GM19035 (cell line): Measurements from ENCODE around the gene OR52J3.

Source experiments
- ATAC-seq: cut with Tn5 transposase; IDR thresholded peaks from one replicate; pipeline ENCODE4 v1.9.1; 2021; ENCODE audit not compliant: unreplicated experiment

The OR52J3 gene

GRCh38 chr11:5092821-5093585, 46.7 kb downstream of the OR52J3 start:
- no peak for ATAC-seq

- ATAC-seq = no peak
Measured at GRCh38 chr11:5096011-5096410, 49.7 kb downstream of the OR52J3 start.
